ENCODE results near the gene DCC. TPM values are rescaled to one million over a fixed set of nuclear protein-coding genes. Genes with fewer than 3 reads are reported as not detected.
A peak's percentile ranks its signal among the peaks of the same experiment; 100 is the strongest.

The DCC gene
- polyA plus RNA-seq, 1 of the 3 experiments (the other 2 are of a cell fraction): 0.20 TPM

- H3K79me2 ChIP-seq (ENCODE audit: insufficient read depth): no peaks in the 10 kb centered on the region
- TF ChIP-seq REST (IDR thresholded peaks at IDR 0.05; ENCODE audit: low read depth, low read length) (no peak), SMC3 (IDR thresholded peaks at IDR 0.05; ENCODE audit: low read depth, low read length) (0 out of 2 replicates have a peak, but pooled peaks have one; percentile 16), POLR2AphosphoS5 (IDR thresholded peaks at IDR 0.05; ENCODE audit: low read depth, low read length) (no peak), RCOR1 (IDR thresholded peaks at IDR 0.05; ENCODE audit: low read length) (no peak), MAX (IDR thresholded peaks at IDR 0.05; ENCODE audit: low read depth) (no peak), RAD21 (IDR thresholded peaks at IDR 0.05; ENCODE audit: low read length) (peak; percentile 31)
- no peaks in the 10 kb centered on the region for H3K36me3 ChIP-seq (replicated peaks in 1 of 2; ENCODE audit: control insufficient read depth in 1 of 2, insufficient read depth in 2 of 2, low read length in 1 of 2)
- H3K9ac ChIP-seq: no peak overlapping the region
- no peaks in the 10 kb centered on the region for H3F3A ChIP-seq (replicated peaks; ENCODE audit: insufficient read depth)
- H3K27me3 ChIP-seq (ENCODE audit: insufficient read depth): no peaks in the 10 kb centered on the region
- 36% methylated on average over 3 of the region's 3 CpGs for WGBS (ENCODE audit: low lambda C conversion rate)
- no peaks in the 10 kb centered on the region for H3K9me3 ChIP-seq
- POLR2A ChIA-PET: no interaction called here
- no peak overlapping the region for H2AFZ ChIP-seq (ENCODE audit: low read depth)
- H4K20me1 ChIP-seq (ENCODE audit: insufficient read depth): no peaks in the 10 kb centered on the region
- CTCF ChIA-PET: interaction anchor here (1.1 to 1.8 kb wide), 3 partner anchors 10 to 116 kb away, joined by 3 to 5 read pairs (median 4); no protein-coding TSS in a partner anchor
- H3K4me1 ChIP-seq (ENCODE audit: control insufficient read depth in 1 of 2, insufficient read depth in 2 of 2, low read depth in 1 of 2, low read length in 1 of 2): no peaks in the 10 kb centered on the region; a peak in 1 of 4 replicates
- H3K4me3 ChIP-seq (ENCODE audit: low read depth in 2 of 2, low read length in 1 of 2): 0 out of 4 replicates have a peak overlapping the region, but pooled peaks of 1 of the 2 experiments have one; percentile 9
- peak; percentile 8 for DNase-seq
- no peaks in the 10 kb centered on the region for H3K9me2 ChIP-seq
- H3K27ac ChIP-seq (ENCODE audit: low read depth in 2 of 2, low read length in 1 of 2): no peak overlapping the region
- H3K4me2 ChIP-seq: no peak overlapping the region
These were observed 377.0 kb downstream of the DCC start for GRCh38 chr18:52716973-52717372.

- Histone ChIP-seq H3K27me3 (ENCODE audit: insufficient read depth) (no peaks in the 10 kb centered on the region), H3K9me3 (no peaks in the 10 kb centered on the region), H3F3A (replicated peaks; ENCODE audit: insufficient read depth) (no peaks in the 10 kb centered on the region), H3K36me3 (replicated peaks in 1 of 2; ENCODE audit: control insufficient read depth in 1 of 2, insufficient read depth in 2 of 2, low read length in 1 of 2) (no peaks in the 10 kb centered on the region), H2AFZ (ENCODE audit: low read depth) (no peak overlapping the region), H3K79me2 (ENCODE audit: insufficient read depth) (no peaks in the 10 kb centered on the region), H3K4me2 (no peak overlapping the region), H3K4me1 (ENCODE audit: control insufficient read depth in 1 of 2, insufficient read depth in 2 of 2, low read depth in 1 of 2, low read length in 1 of 2) (no peaks in the 10 kb centered on the region; a peak in 1 of 4 replicates), H3K9me2 (no peaks in the 10 kb centered on the region), H4K20me1 (ENCODE audit: insufficient read depth) (no peaks in the 10 kb centered on the region), H3K27ac (ENCODE audit: low read depth in 2 of 2, low read length in 1 of 2) (no peak overlapping the region), H3K4me3 (ENCODE audit: low read depth in 2 of 2, low read length in 1 of 2) (no peak overlapping the region), H3K9ac (no peak overlapping the region)
- ChIA-PET CTCF (no interaction called here), POLR2A (no interaction called here)
- TF ChIP-seq POLR2AphosphoS5 (IDR thresholded peaks at IDR 0.05; ENCODE audit: low read depth, low read length) (no peak), SIN3A (IDR thresholded peaks at IDR 0.05; ENCODE audit: borderline replicate concordance, low read depth, low read length) (no peak), CTCF (IDR thresholded peaks at IDR 0.05) (no peak)
- 56% methylated on average over 3 of the region's 3 CpGs for whole genome bisulfite sequencing (ENCODE audit: low lambda C conversion rate)
- DNase-seq: no peak
These were observed 382.9 kb downstream of the DCC start for GRCh38 chr18:52722904-52723303.
